ENCODE measurements around the gene PLCD3.

DNA sequence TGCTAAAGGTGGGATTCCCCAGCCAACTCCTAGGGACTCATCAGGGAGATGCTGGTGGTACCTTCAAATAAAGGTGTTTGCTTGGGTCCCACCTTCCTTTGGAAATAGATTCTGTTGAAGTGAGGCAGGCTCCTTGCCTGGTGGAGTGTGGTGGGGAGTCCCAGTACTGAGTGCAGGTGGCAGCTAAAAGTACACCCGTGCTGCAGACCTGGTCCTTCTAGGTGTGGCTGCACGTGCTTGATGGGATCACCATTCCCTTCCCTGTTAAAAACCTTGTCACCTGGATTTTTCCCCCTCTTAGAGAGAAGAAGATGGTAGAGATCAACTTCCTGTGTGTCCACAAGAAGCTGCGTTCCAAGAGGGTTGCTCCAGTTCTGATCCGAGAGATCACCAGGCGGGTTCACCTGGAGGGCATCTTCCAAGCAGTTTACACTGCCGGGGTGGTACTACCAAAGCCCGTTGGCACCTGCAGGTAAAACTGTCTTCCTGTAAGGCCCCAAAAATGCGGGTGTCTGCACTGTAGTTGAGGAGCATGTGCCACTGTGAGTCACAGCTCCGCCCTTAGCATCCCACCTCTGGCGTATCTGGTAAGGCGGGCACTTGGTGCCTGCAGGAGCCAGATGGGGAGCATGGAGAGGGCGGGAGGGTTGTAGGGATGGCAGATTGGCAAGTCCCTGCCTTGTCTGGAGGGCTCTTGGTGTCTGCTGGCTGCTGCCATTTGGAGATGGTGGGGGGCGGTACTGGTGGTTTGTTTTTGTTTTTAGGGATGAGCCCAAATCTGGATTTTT is 34.0 kb downstream of the PLCD3 start:
- TF ChIP-seq, protein P1, sequence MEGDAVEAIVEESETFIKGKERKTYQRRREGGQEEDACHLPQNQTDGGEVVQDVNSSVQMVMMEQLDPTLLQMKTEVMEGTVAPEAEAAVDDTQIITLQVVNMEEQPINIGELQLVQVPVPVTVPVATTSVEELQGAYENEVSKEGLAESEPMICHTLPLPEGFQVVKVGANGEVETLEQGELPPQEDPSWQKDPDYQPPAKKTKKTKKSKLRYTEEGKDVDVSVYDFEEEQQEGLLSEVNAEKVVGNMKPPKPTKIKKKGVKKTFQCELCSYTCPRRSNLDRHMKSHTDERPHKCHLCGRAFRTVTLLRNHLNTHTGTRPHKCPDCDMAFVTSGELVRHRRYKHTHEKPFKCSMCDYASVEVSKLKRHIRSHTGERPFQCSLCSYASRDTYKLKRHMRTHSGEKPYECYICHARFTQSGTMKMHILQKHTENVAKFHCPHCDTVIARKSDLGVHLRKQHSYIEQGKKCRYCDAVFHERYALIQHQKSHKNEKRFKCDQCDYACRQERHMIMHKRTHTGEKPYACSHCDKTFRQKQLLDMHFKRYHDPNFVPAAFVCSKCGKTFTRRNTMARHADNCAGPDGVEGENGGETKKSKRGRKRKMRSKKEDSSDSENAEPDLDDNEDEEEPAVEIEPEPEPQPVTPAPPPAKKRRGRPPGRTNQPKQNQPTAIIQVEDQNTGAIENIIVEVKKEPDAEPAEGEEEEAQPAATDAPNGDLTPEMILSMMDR (IDR thresholded peaks at IDR 0.05; ENCODE audit: low read depth, low read length, poor library complexity, severe bottlenecking): no peak
- TF ChIP-seq EZH2phosphoT487 (IDR thresholded peaks at IDR 0.05; ENCODE audit: borderline replicate concordance, low read length): no peak

All from DOHH2 (cell line).